SH-SY5Y (cell line): ENCODE measurements around the gene SLC35G3.

Experiments
- GATA2 ChIP-seq: IDR thresholded peaks from 2 replicates; pipeline ENCODE4 v1.6.1; 2011; ENCODE audit warnings: mild to moderate bottlenecking, low read depth, low read length
- GATA3 ChIP-seq: IDR thresholded peaks from 2 replicates; pipeline ENCODE4 v1.6.1; 2011; ENCODE audit warnings: low read depth, mild to moderate bottlenecking, low read length, moderate library complexity

GRCh38 chr17:35166526-35166925 is 27.7 kb downstream of the SLC35G3 start:
- TF ChIP-seq GATA3: no peak
- TF ChIP-seq GATA2: no peak
